ENCODE data around the gene OR5H2. TPM values are rescaled to one million over a fixed set of nuclear protein-coding genes. Genes with fewer than 3 reads are reported as not detected.

Gene OR5H2
- total RNA-seq, 1 donor from 2014 or later = not detected

- Mint-ChIP-seq H3K9me3 (ENCODE audit: unreplicated experiment) (no peaks in the 10 kb centered on the region), H3K27ac (ENCODE audit: unreplicated experiment) (no peak overlapping the region), H3K4me3 (ENCODE audit: unreplicated experiment) (no peak overlapping the region), H3K36me3 (ENCODE audit: low read depth, unreplicated experiment) (no peaks in the 10 kb centered on the region), H3K4me1 (ENCODE audit: low read depth, unreplicated experiment) (no peaks in the 10 kb centered on the region), H3K27me3 (ENCODE audit: low read depth, unreplicated experiment) (peaks cover 2% of the 10 kb centered on the region)
- Histone ChIP-seq H3K9me3 (ENCODE audit: insufficient read depth, low read depth, low read length) (no peaks in the 10 kb centered on the region), H3K4me3 (ENCODE audit: insufficient read depth, low read depth, low read length) (no peak overlapping the region), H3K9ac (ENCODE audit: low read length) (no peak overlapping the region), H3K27ac (ENCODE audit: low read depth, low read length) (no peak overlapping the region), H3K36me3 (ENCODE audit: insufficient read depth, low read length) (no peaks in the 10 kb centered on the region), H3K79me2 (ENCODE audit: insufficient read depth, low read length) (no peaks in the 10 kb centered on the region), H3K27me3 (ENCODE audit: insufficient read depth, low read length) (peaks cover 3% of the 10 kb centered on the region), H3K4me1 (ENCODE audit: insufficient read depth, low read length) (no peaks in the 10 kb centered on the region), H4K20me1 (ENCODE audit: insufficient read depth, low read length) (no peaks in the 10 kb centered on the region), H2AFZ (ENCODE audit: low read depth, low read length) (no peak overlapping the region), H3K4me2 (ENCODE audit: low read length) (no peak overlapping the region)
- no peak for DNase-seq (ENCODE audit: low read depth)
- no peak for TF ChIP-seq EZH2 (IDR thresholded peaks at IDR 0.05; ENCODE audit: insufficient read depth, low read length)
- TF ChIP-seq CTCF (IDR thresholded peaks at IDR 0.05; ENCODE audit: insufficient read depth, low read depth, low read length) = no peak
- no peak for FAIRE-seq
Measured at GRCh38 chr3:98326945-98327344, 44.6 kb downstream of the OR5H2 start.

- FAIRE-seq = no peak
- H3K27me3 ChIP-seq (ENCODE audit: insufficient read depth, low read length) = peaks cover 5% of the 10 kb centered on the region
- H3K9me3 ChIP-seq (ENCODE audit: insufficient read depth, low read depth, low read length) = no peaks in the 10 kb centered on the region
- Mint-ChIP-seq H3K36me3 (ENCODE audit: low read depth, unreplicated experiment) (no peaks in the 10 kb centered on the region), H3K27me3 (ENCODE audit: low read depth, unreplicated experiment) (peaks cover 2% of the 10 kb centered on the region), H3K9me3 (ENCODE audit: unreplicated experiment) (no peaks in the 10 kb centered on the region), H3K4me1 (ENCODE audit: low read depth, unreplicated experiment) (no peaks in the 10 kb centered on the region), H3K27ac (ENCODE audit: unreplicated experiment) (no peak overlapping the region), H3K4me3 (ENCODE audit: unreplicated experiment) (no peak overlapping the region)
- no peaks in the 10 kb centered on the region for H3K36me3 ChIP-seq (ENCODE audit: insufficient read depth, low read length)
- H4K20me1 ChIP-seq (ENCODE audit: insufficient read depth, low read length) = no peaks in the 10 kb centered on the region
- no peak overlapping the region for H2AFZ ChIP-seq (ENCODE audit: low read depth, low read length)
- H3K4me1 ChIP-seq (ENCODE audit: insufficient read depth, low read length) = no peaks in the 10 kb centered on the region
- H3K4me2 ChIP-seq (ENCODE audit: low read length) = no peak overlapping the region
- no peak overlapping the region for H3K9ac ChIP-seq (ENCODE audit: low read length)
- no peak overlapping the region for H3K4me3 ChIP-seq (ENCODE audit: insufficient read depth, low read depth, low read length)
- no peak for TF ChIP-seq EZH2 (IDR thresholded peaks at IDR 0.05; ENCODE audit: insufficient read depth, low read length)
- no peak for TF ChIP-seq CTCF (IDR thresholded peaks at IDR 0.05; ENCODE audit: insufficient read depth, low read depth, low read length)
- no peak for DNase-seq (ENCODE audit: low read depth)
- H3K79me2 ChIP-seq (ENCODE audit: insufficient read depth, low read length) = no peaks in the 10 kb centered on the region
- no peak overlapping the region for H3K27ac ChIP-seq (ENCODE audit: low read depth, low read length)
Measured at GRCh38 chr3:98328933-98329332, 46.6 kb downstream of the OR5H2 start.

- H3K27me3 ChIP-seq (ENCODE audit: insufficient read depth, low read length) = peaks cover 5% of the 10 kb centered on the region
- H3K79me2 ChIP-seq (ENCODE audit: insufficient read depth, low read length) = no peaks in the 10 kb centered on the region
- TF ChIP-seq EZH2 (IDR thresholded peaks at IDR 0.05; ENCODE audit: insufficient read depth, low read length) (no peak), CTCF (IDR thresholded peaks at IDR 0.05; ENCODE audit: insufficient read depth, low read depth, low read length) (peak; percentile 75)
- no peak overlapping the region for H3K4me2 ChIP-seq (ENCODE audit: low read length)
- Mint-ChIP-seq H3K9me3 (ENCODE audit: unreplicated experiment) (no peaks in the 10 kb centered on the region), H3K27me3 (ENCODE audit: low read depth, unreplicated experiment) (peaks cover 2% of the 10 kb centered on the region), H3K4me1 (ENCODE audit: low read depth, unreplicated experiment) (no peaks in the 10 kb centered on the region), H3K4me3 (ENCODE audit: unreplicated experiment) (no peak overlapping the region), H3K36me3 (ENCODE audit: low read depth, unreplicated experiment) (no peaks in the 10 kb centered on the region), H3K27ac (ENCODE audit: unreplicated experiment) (no peak overlapping the region)
- no peaks in the 10 kb centered on the region for H3K9me3 ChIP-seq (ENCODE audit: insufficient read depth, low read depth, low read length)
- no peak overlapping the region for H3K9ac ChIP-seq (ENCODE audit: low read length)
- no peak overlapping the region for H3K27ac ChIP-seq (ENCODE audit: low read depth, low read length)
- H3K4me3 ChIP-seq (ENCODE audit: insufficient read depth, low read depth, low read length) = no peak overlapping the region
- H2AFZ ChIP-seq (ENCODE audit: low read depth, low read length) = no peak overlapping the region
- H4K20me1 ChIP-seq (ENCODE audit: insufficient read depth, low read length) = no peaks in the 10 kb centered on the region
- DNase-seq (ENCODE audit: low read depth) (peak; percentile 4), FAIRE-seq (peak; percentile 43)
- no peaks in the 10 kb centered on the region for H3K4me1 ChIP-seq (ENCODE audit: insufficient read depth, low read length)
- H3K36me3 ChIP-seq (ENCODE audit: insufficient read depth, low read length) = no peaks in the 10 kb centered on the region
Measured at GRCh38 chr3:98329392-98330124, 47.3 kb downstream of the OR5H2 start.

All from astrocyte (in vitro differentiated cells and primary cell).